Mammary microvascular endothelial cell (primary cell): ENCODE data around the gene MT1F. TPM values are rescaled to one million over a fixed set of nuclear protein-coding genes. Genes with fewer than 3 reads are reported as not detected.

Experiments used
- total RNA-seq: library from RNA; depleted of rRNA; stranded (reverse); fragments of >200 nt; gene quantifications from 2 replicates; pipeline ENCODE4 v1.2.3, GENCODE V29; 2015

The MT1F gene
- 2.0 and 2.9 TPM in 2 replicates for total RNA-seq

GRCh38 chr16:56657555-56658326 lies at the start of gene MT1F:
TSS of gene MT1F (plus strand) at chr16:56657959. CDS start at chr16:56658059, 100 bp downstream.

GRCh38 chr16:56608043-56608875 lies 49.5 kb upstream of the MT1F start, which contains the start of gene MT2A:
TSS of gene MT2A (plus strand) at chr16:56608584. CDS start at chr16:56608656, 72 bp downstream.

GRCh38 chr16:56625140-56625942 lies 32.4 kb upstream of the MT1F start, which contains the start of gene MT1E:
TSS of gene MT1E (plus strand) at chr16:56625781. CDS start at chr16:56625852, 71 bp downstream.

GRCh38 chr16:56632156-56632847 lies 25.5 kb upstream of the MT1F start, which contains the start of gene MT1M:
TSS of gene MT1M (plus strand) at chr16:56632659. CDS start at chr16:56632732, 73 bp downstream.

GRCh38 chr16:56637814-56638750 lies 19.7 kb upstream of the MT1F start, which contains the start of gene MT1A:
TSS of gene MT1A (plus strand) at chr16:56638666. CDS start at chr16:56638739, 73 bp downstream.

GRCh38 chr16:56651586-56651985 lies 6.2 kb upstream of the MT1F start, which contains the start of gene MT1B:
TSS of gene MT1B (plus strand) at chr16:56651886. CDS start at chr16:56651954, 68 bp downstream.

GRCh38 chr16:56667581-56668571 lies 10.1 kb downstream of the MT1F start, which contains the start of gene MT1G:
TSS of gene MT1G (minus strand) at chr16:56668065. CDS start at chr16:56667993, 72 bp downstream.

GRCh38 chr16:56669005-56669839 lies 11.5 kb downstream of the MT1F start, which contains the start of gene MT1H:
TSS of gene MT1H (plus strand) at chr16:56669814. CDS start at chr16:56669885, 71 bp downstream.

GRCh38 chr16:56681939-56682702 lies 24.4 kb downstream of the MT1F start, which contains the start of gene MT1X:
TSS of gene MT1X (plus strand) at chr16:56682470. CDS start at chr16:56682541, 71 bp downstream.

Other genes starting within 250 kb of the MT1F start
- gene AMFR, start 232.4 kb upstream of the MT1F start, total RNA-seq, result 101 and 102 TPM in 2 replicates
- 64.6 and 65.8 TPM in 2 replicates for gene NUDT21, start 206.6 kb upstream of the MT1F start, total RNA-seq
- 51.6 and 54.3 TPM in 2 replicates for gene OGFOD1, start 206.4 kb upstream of the MT1F start, total RNA-seq
- 27.1 and 31.3 TPM in 2 replicates for gene BBS2, start 137.9 kb upstream of the MT1F start, total RNA-seq
- gene MT4, start 92.9 kb upstream of the MT1F start, total RNA-seq, result not detected in 2 replicates
- not detected in 2 replicates for gene MT3, start 68.4 kb upstream of the MT1F start, total RNA-seq
- 575 and 702 TPM in 2 replicates for gene MT2A, start 49.4 kb upstream of the MT1F start, total RNA-seq
- 230 and 306 TPM in 2 replicates for gene MT1E, start 32.2 kb upstream of the MT1F start, total RNA-seq
- 4.3 and 13.9 TPM in 2 replicates for gene MT1M, start 25.3 kb upstream of the MT1F start, total RNA-seq
- gene MT1A, start 19.3 kb upstream of the MT1F start, total RNA-seq, result 14.0 and 20.5 TPM in 2 replicates
- not detected in 2 replicates for gene MT1B, start 6.1 kb upstream of the MT1F start, total RNA-seq
- 0.60 TPM in 1 of 2 replicates, not detected in the other for gene MT1G, start 10.1 kb downstream of the MT1F start, total RNA-seq
- gene MT1H, start 11.9 kb downstream of the MT1F start, total RNA-seq, result not detected in 2 replicates
- gene MT1X, start 24.5 kb downstream of the MT1F start, total RNA-seq, result 22.9 and 26.2 TPM in 2 replicates
- 86.7 and 90.3 TPM in 2 replicates for gene NUP93, start 72.2 kb downstream of the MT1F start, total RNA-seq
- 0.20 TPM in 1 of 2 replicates, not detected in the other for gene SLC12A3, start 207.2 kb downstream of the MT1F start, total RNA-seq